ENCODE measurements around the gene BRIP1. TPM values are rescaled to one million over a fixed set of nuclear protein-coding genes. Genes with fewer than 3 reads are reported as not detected.

BRIP1 gene
- total RNA-seq, 1 donor from 2014 or later = 6.4 TPM

DNA sequence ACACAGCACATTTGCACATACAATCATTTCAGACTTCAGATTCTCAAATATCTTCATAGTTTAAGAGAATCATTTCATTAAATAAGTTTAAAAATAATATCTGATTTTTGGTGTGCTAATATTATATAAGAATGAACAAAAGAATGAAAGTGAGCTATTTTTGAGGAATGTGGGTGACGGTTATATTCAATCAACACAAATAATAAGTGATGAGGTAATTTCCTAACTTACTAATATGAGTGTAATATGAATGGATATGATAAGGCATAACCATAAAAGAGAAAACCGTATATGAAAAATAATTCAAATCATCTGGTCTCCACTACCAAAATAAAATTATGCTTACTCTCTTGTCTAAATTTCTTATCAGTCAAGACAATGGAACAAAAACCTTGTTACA lies 203.9 kb downstream of the BRIP1 start:
- FAIRE-seq = no peak
- H3K4me1 Mint-ChIP-seq (ENCODE audit: low read depth, unreplicated experiment) = no peaks in the 10 kb centered on the region

DNA sequence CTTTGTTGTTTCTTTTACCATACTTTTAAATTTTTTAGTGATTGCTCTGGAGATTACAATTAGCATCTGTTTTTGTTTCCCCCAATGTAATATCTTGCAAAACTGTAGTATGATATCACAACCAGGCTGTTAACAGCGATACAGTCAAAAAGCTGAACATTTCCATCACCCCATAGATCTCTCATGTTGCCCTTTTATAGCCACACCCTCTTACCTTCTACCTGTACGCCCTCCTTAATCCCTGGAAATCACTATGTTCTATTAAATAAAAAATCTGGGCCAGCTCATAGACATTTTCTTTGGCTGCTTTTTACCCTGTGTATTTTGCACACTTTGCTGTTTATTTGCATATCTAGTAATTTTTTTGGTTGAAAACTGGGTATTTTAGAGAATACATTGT lies 205.1 kb downstream of the BRIP1 start:
- Histone ChIP-seq H3K4me1 (ENCODE audit: insufficient read depth, low read length) (no peaks in the 10 kb centered on the region), H3K27ac (ENCODE audit: low read depth, low read length) (no peak overlapping the region), H3K9ac (ENCODE audit: low read length) (no peak overlapping the region), H2AFZ (ENCODE audit: low read depth, low read length) (no peak overlapping the region), H3K4me3 (ENCODE audit: insufficient read depth, low read depth, low read length) (no peak overlapping the region), H3K79me2 (ENCODE audit: insufficient read depth, low read length) (no peaks in the 10 kb centered on the region), H4K20me1 (ENCODE audit: insufficient read depth, low read length) (no peaks in the 10 kb centered on the region), H3K4me2 (ENCODE audit: low read length) (no peak overlapping the region), H3K9me3 (ENCODE audit: insufficient read depth, low read depth, low read length) (no peaks in the 10 kb centered on the region), H3K27me3 (ENCODE audit: insufficient read depth, low read length) (no peaks in the 10 kb centered on the region), H3K36me3 (ENCODE audit: insufficient read depth, low read length) (no peaks in the 10 kb centered on the region)
- no peaks in the 10 kb centered on the region for H3K4me1 Mint-ChIP-seq (ENCODE audit: low read depth, unreplicated experiment)
- peaks cover 3% of the 10 kb centered on the region for H3K27me3 Mint-ChIP-seq (ENCODE audit: low read depth, unreplicated experiment)
- no peak for FAIRE-seq
- H3K4me3 Mint-ChIP-seq (ENCODE audit: unreplicated experiment) = no peak overlapping the region
- no peak overlapping the region for H3K27ac Mint-ChIP-seq (ENCODE audit: unreplicated experiment)
- no peaks in the 10 kb centered on the region for H3K36me3 Mint-ChIP-seq (ENCODE audit: low read depth, unreplicated experiment)
- H3K9me3 Mint-ChIP-seq (ENCODE audit: unreplicated experiment) = peaks cover 2% of the 10 kb centered on the region
- DNase-seq (ENCODE audit: low read depth) = no peak
- no peak for TF ChIP-seq EZH2 (IDR thresholded peaks at IDR 0.05; ENCODE audit: insufficient read depth, low read length)
- TF ChIP-seq, protein P1, sequence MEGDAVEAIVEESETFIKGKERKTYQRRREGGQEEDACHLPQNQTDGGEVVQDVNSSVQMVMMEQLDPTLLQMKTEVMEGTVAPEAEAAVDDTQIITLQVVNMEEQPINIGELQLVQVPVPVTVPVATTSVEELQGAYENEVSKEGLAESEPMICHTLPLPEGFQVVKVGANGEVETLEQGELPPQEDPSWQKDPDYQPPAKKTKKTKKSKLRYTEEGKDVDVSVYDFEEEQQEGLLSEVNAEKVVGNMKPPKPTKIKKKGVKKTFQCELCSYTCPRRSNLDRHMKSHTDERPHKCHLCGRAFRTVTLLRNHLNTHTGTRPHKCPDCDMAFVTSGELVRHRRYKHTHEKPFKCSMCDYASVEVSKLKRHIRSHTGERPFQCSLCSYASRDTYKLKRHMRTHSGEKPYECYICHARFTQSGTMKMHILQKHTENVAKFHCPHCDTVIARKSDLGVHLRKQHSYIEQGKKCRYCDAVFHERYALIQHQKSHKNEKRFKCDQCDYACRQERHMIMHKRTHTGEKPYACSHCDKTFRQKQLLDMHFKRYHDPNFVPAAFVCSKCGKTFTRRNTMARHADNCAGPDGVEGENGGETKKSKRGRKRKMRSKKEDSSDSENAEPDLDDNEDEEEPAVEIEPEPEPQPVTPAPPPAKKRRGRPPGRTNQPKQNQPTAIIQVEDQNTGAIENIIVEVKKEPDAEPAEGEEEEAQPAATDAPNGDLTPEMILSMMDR (IDR thresholded peaks at IDR 0.05; ENCODE audit: insufficient read depth, low read depth, low read length) = no peak

More for the DNA sequence above, 203.9 kb downstream of the BRIP1 start:
- Mint-ChIP-seq H3K27me3 (ENCODE audit: low read depth, unreplicated experiment) (peaks cover 3% of the 10 kb centered on the region), H3K36me3 (ENCODE audit: low read depth, unreplicated experiment) (no peaks in the 10 kb centered on the region), H3K4me3 (ENCODE audit: unreplicated experiment) (no peak overlapping the region), H3K27ac (ENCODE audit: unreplicated experiment) (no peak overlapping the region), H3K9me3 (ENCODE audit: unreplicated experiment) (no peaks in the 10 kb centered on the region)
- Histone ChIP-seq H4K20me1 (ENCODE audit: insufficient read depth, low read length) (no peaks in the 10 kb centered on the region), H3K4me2 (ENCODE audit: low read length) (no peak overlapping the region), H3K27me3 (ENCODE audit: insufficient read depth, low read length) (no peaks in the 10 kb centered on the region), H2AFZ (ENCODE audit: low read depth, low read length) (no peak overlapping the region), H3K36me3 (ENCODE audit: insufficient read depth, low read length) (no peaks in the 10 kb centered on the region), H3K4me3 (ENCODE audit: insufficient read depth, low read depth, low read length) (no peak overlapping the region), H3K4me1 (ENCODE audit: insufficient read depth, low read length) (no peaks in the 10 kb centered on the region), H3K9ac (ENCODE audit: low read length) (no peak overlapping the region), H3K27ac (ENCODE audit: low read depth, low read length) (no peak overlapping the region), H3K79me2 (ENCODE audit: insufficient read depth, low read length) (no peaks in the 10 kb centered on the region), H3K9me3 (ENCODE audit: insufficient read depth, low read depth, low read length) (no peaks in the 10 kb centered on the region)
- DNase-seq (ENCODE audit: low read depth) = no peak
- TF ChIP-seq, protein P1 (IDR thresholded peaks at IDR 0.05; ENCODE audit: insufficient read depth, low read depth, low read length) = no peak
- TF ChIP-seq EZH2 (IDR thresholded peaks at IDR 0.05; ENCODE audit: insufficient read depth, low read length) = no peak

DNA sequence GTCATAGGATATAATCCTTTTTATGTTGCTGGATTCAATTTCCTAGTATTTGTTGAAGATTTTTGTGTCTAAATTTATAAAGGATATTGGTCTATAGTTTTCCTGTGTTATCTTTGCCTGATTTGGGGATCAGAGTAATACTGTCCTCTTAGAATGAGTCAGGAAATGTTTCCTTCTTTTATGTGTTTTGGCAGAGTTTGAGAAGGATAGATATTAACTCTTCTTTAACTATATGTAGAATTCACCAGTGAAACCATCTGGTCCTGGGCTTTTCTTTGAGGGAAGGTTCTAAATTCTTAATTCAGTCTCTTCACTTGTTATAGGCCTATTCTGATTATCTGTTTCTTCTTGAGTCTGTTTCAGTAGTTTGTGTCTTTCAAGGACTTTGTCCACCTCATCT lies 206.0 kb downstream of the BRIP1 start:
- peaks cover 3% of the 10 kb centered on the region for H3K27me3 Mint-ChIP-seq (ENCODE audit: low read depth, unreplicated experiment)
- Histone ChIP-seq H3K9ac (ENCODE audit: low read length) (no peak overlapping the region), H3K36me3 (ENCODE audit: insufficient read depth, low read length) (no peaks in the 10 kb centered on the region), H2AFZ (ENCODE audit: low read depth, low read length) (no peak overlapping the region), H3K4me3 (ENCODE audit: insufficient read depth, low read depth, low read length) (no peak overlapping the region), H3K27me3 (ENCODE audit: insufficient read depth, low read length) (no peaks in the 10 kb centered on the region), H3K79me2 (ENCODE audit: insufficient read depth, low read length) (no peaks in the 10 kb centered on the region), H3K4me1 (ENCODE audit: insufficient read depth, low read length) (no peaks in the 10 kb centered on the region), H3K9me3 (ENCODE audit: insufficient read depth, low read depth, low read length) (no peaks in the 10 kb centered on the region), H3K4me2 (ENCODE audit: low read length) (no peak overlapping the region), H3K27ac (ENCODE audit: low read depth, low read length) (no peak overlapping the region), H4K20me1 (ENCODE audit: insufficient read depth, low read length) (no peaks in the 10 kb centered on the region)
- no peaks in the 10 kb centered on the region for H3K4me1 Mint-ChIP-seq (ENCODE audit: low read depth, unreplicated experiment)
- FAIRE-seq (no peak), DNase-seq (ENCODE audit: low read depth) (no peak)
- no peak for TF ChIP-seq EZH2 (IDR thresholded peaks at IDR 0.05; ENCODE audit: insufficient read depth, low read length)
- TF ChIP-seq, protein P1 (IDR thresholded peaks at IDR 0.05; ENCODE audit: insufficient read depth, low read depth, low read length) = no peak
- H3K27ac Mint-ChIP-seq (ENCODE audit: unreplicated experiment) = no peak overlapping the region
- no peak overlapping the region for H3K4me3 Mint-ChIP-seq (ENCODE audit: unreplicated experiment)
- H3K9me3 Mint-ChIP-seq (ENCODE audit: unreplicated experiment) = peaks cover 2% of the 10 kb centered on the region
- H3K36me3 Mint-ChIP-seq (ENCODE audit: low read depth, unreplicated experiment) = no peaks in the 10 kb centered on the region
